Liver (tissue), 9 donors: ENCODE results near the gene WIPF1. TPM values are rescaled to one million over a fixed set of nuclear protein-coding genes. Genes with fewer than 3 reads are reported as not detected.

Experiments
- DNase-seq: peaks from one replicate; pipeline ENCODE4 v3.0.0-alpha.2; 2017; ENCODE audit warnings: low spot score
- H3K27ac ChIP-seq, 2 donors: one replicate each; pipeline ENCODE4 v1.7.0; 2013; ENCODE audit warnings: inconsistent platforms in 2 of 2, low read length in 2 of 2, control low read depth in 1 of 2, low read depth in 1 of 2, mild to moderate bottlenecking in 1 of 2
- H3K27me3 ChIP-seq, 4 donors: one replicate each; pipeline versions ENCODE4 v1.6.1 to v1.7.0; 2013; ENCODE audit warnings: low read length in 3 of 4, inconsistent platforms in 1 of 4, mild to moderate bottlenecking in 1 of 4, moderate library complexity in 1 of 4; ENCODE audit not compliant: control insufficient read depth in 4 of 4, insufficient read depth in 4 of 4
- H3K36me3 ChIP-seq, 4 donors: one replicate each; pipeline versions ENCODE4 v1.6.1 to v1.7.0; 2013; ENCODE audit warnings: low read length in 3 of 4, mild to moderate bottlenecking in 3 of 4, low read depth in 1 of 4, moderate library complexity in 1 of 4; ENCODE audit not compliant: control insufficient read depth in 4 of 4, insufficient read depth in 3 of 4
- H3K4me1 ChIP-seq, 4 donors: one replicate each; pipeline versions ENCODE4 v1.6.1 to v1.7.0; 2013; ENCODE audit warnings: low read length in 3 of 4, mild to moderate bottlenecking in 3 of 4, moderate library complexity in 1 of 4; ENCODE audit not compliant: control insufficient read depth in 4 of 4, insufficient read depth in 4 of 4
- H3K4me3 ChIP-seq, 3 donors: one replicate each; pipeline versions ENCODE4 v1.6.1 to v1.7.0; 2013; ENCODE audit warnings: low read length in 3 of 3, control low read depth in 1 of 3, low read depth in 1 of 3, mild to moderate bottlenecking in 1 of 3
- H3K9ac ChIP-seq, 2 donors: one replicate each; pipeline ENCODE4 v1.7.0; 2013; ENCODE audit warnings: low read length in 2 of 2, mild to moderate bottlenecking in 2 of 2, moderate library complexity in 2 of 2, control low read depth in 1 of 2, low read depth in 1 of 2
- H3K9me3 ChIP-seq, 4 donors: one replicate each; pipeline versions ENCODE4 v1.6.1 to v1.7.0; 2013; ENCODE audit warnings: low read length in 3 of 4; ENCODE audit not compliant: control insufficient read depth in 4 of 4
- CTCF ChIP-seq: fragments of 150-350 bp; IDR thresholded peaks from 2 replicates; pipeline ENCODE4 v1.5.1; 2017; ENCODE audit warnings: improper control_type of control experiment, low read depth, low read length; ENCODE audit not compliant: missing input control
- EGR1 ChIP-seq, 2 donors: IDR thresholded peaks; 2 replicates each; pipeline ENCODE4 v1.6.1; 2016 to 2018; ENCODE audit warnings: antibody characterized with exemption in 2 of 2, low read depth in 2 of 2
- FOXA1 ChIP-seq: IDR thresholded peaks from 2 replicates; pipeline ENCODE4 v1.6.1; 2016; ENCODE audit warnings: antibody characterized with exemption
- HNF4A ChIP-seq, 2 donors: conservative IDR thresholded peaks; 2 replicates each; pipeline ENCODE4 v1.6.1; 2016; ENCODE audit warnings: antibody characterized with exemption in 2 of 2, mild to moderate bottlenecking in 2 of 2
- NR2F2 ChIP-seq: IDR thresholded peaks from 2 replicates; pipeline ENCODE4 v1.6.1; 2016; ENCODE audit warnings: antibody characterized with exemption
- RAD21 ChIP-seq, 2 donors: IDR thresholded peaks; 2 replicates each; pipeline ENCODE4 v1.6.1; 2016; ENCODE audit warnings: antibody characterized with exemption in 2 of 2, mild to moderate bottlenecking in 2 of 2
- RXRA ChIP-seq, 2 donors: IDR thresholded peaks; 2 replicates each; pipeline ENCODE4 v1.6.1; 2017 to 2018; ENCODE audit warnings: antibody characterized with exemption in 2 of 2, mild to moderate bottlenecking in 1 of 2
- SP1 ChIP-seq: IDR thresholded peaks from 2 replicates; pipeline ENCODE4 v1.6.1; 2018; ENCODE audit warnings: antibody characterized with exemption, mild to moderate bottlenecking
- YY1 ChIP-seq: IDR thresholded peaks from 2 replicates; pipeline ENCODE4 v1.6.1; 2016; ENCODE audit warnings: antibody characterized with exemption, mild to moderate bottlenecking
- WGBS: extraction: QIAGEN DNeasy Blood & Tissue Kit; methylation state at CpG from one replicate; pipeline ENCODE4 v1.1.7; 2013; 5-methylcytosine and 5-hydroxymethylcytosine counted together
- polyA plus RNA-seq, 2 donors: library from polyadenylated mRNA; stranded (reverse) in 1 of 2; unstranded in 1 of 2; fragments of 200-250 nt in 1 of 2; fragments of >200 nt in 1 of 2; fragmentation: Nextera tagmentation in 1 of 2; extraction: Ambion mirVana in 1 of 2; gene quantifications; one replicate each; pipeline versions ENCODE4 v1.2.1 to v1.2.3, GENCODE V29; 2013 to 2015
- total RNA-seq, 2 donors: library from RNA; depleted of rRNA; stranded (reverse); fragments of >200 nt; gene quantifications; one replicate each; pipeline ENCODE4 v1.2.3, GENCODE V29; 2014
- TF ChIP-seq, protein P1 (sequence below): IDR thresholded peaks from 2 replicates; pipeline ENCODE4 v1.6.1; 2016; ENCODE audit warnings: antibody characterized with exemption
- TF ChIP-seq, protein P2 (sequence below): IDR thresholded peaks from 2 replicates; pipeline ENCODE4 v1.6.1; 2016; ENCODE audit warnings: antibody characterized with exemption, mild to moderate bottlenecking
- donor health status: healthy.
- donor health status: healthy.
- donor health status: healthy.
- donor health status: healthy.
- donor health status: healthy.

Gene WIPF1
- total RNA-seq (1 to 10 TPM; 7.3 to 7.7 TPM), polyA plus RNA-seq (1 to 10 TPM; 4.7 to 5.3 TPM)

- no peak for DNase-seq
- TF ChIP-seq, protein P1, sequence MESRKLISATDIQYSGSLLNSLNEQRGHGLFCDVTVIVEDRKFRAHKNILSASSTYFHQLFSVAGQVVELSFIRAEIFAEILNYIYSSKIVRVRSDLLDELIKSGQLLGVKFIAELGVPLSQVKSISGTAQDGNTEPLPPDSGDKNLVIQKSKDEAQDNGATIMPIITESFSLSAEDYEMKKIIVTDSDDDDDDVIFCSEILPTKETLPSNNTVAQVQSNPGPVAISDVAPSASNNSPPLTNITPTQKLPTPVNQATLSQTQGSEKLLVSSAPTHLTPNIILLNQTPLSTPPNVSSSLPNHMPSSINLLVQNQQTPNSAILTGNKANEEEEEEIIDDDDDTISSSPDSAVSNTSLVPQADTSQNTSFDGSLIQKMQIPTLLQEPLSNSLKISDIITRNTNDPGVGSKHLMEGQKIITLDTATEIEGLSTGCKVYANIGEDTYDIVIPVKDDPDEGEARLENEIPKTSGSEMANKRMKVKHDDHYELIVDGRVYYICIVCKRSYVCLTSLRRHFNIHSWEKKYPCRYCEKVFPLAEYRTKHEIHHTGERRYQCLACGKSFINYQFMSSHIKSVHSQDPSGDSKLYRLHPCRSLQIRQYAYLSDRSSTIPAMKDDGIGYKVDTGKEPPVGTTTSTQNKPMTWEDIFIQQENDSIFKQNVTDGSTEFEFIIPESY, result no peak
- TF ChIP-seq, protein P2, sequence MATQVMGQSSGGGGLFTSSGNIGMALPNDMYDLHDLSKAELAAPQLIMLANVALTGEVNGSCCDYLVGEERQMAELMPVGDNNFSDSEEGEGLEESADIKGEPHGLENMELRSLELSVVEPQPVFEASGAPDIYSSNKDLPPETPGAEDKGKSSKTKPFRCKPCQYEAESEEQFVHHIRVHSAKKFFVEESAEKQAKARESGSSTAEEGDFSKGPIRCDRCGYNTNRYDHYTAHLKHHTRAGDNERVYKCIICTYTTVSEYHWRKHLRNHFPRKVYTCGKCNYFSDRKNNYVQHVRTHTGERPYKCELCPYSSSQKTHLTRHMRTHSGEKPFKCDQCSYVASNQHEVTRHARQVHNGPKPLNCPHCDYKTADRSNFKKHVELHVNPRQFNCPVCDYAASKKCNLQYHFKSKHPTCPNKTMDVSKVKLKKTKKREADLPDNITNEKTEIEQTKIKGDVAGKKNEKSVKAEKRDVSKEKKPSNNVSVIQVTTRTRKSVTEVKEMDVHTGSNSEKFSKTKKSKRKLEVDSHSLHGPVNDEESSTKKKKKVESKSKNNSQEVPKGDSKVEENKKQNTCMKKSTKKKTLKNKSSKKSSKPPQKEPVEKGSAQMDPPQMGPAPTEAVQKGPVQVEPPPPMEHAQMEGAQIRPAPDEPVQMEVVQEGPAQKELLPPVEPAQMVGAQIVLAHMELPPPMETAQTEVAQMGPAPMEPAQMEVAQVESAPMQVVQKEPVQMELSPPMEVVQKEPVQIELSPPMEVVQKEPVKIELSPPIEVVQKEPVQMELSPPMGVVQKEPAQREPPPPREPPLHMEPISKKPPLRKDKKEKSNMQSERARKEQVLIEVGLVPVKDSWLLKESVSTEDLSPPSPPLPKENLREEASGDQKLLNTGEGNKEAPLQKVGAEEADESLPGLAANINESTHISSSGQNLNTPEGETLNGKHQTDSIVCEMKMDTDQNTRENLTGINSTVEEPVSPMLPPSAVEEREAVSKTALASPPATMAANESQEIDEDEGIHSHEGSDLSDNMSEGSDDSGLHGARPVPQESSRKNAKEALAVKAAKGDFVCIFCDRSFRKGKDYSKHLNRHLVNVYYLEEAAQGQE, result peak; percentile 19
- peak; percentile 90 for TF ChIP-seq YY1
- peak in 1 of 2 donors; percentile 12 for TF ChIP-seq RAD21 (IDR thresholded peaks at IDR 0.05)
- no peak for TF ChIP-seq EGR1 (IDR thresholded peaks at IDR 0.05; ENCODE audit: low read depth in 2 of 2)
- Histone ChIP-seq H3K9me3 (no peaks in the 10 kb centered on the region), H3K27ac (peak within 1 kb of the TSS; percentile 61 to 75), H3K9ac (peak within 1 kb of the TSS; percentile 40 to 56), H3K4me3 (peak within 1 kb of the TSS in 1 of 3 donors; percentile 19), H3K4me1 (no peaks in the 10 kb centered on the region), H3K27me3 (no peaks in the 10 kb centered on the region), H3K36me3 (no peaks in the 10 kb centered on the region)
- 58% methylated on average over 6 of the region's 6 CpGs for WGBS
These were observed at the start of gene WIPF1 for GRCh38 chr2:174597345-174598047. Gene WIPF1 (minus strand): TSS chr2:174597804. CDS start chr2:174585573, 12,231 bp downstream.

GRCh38 chr2:174645296-174645695 is 47.7 kb upstream of the WIPF1 start:
- no peaks in the 10 kb centered on the region for H3K4me1 ChIP-seq
- H3K9ac ChIP-seq, result no peak overlapping the region
- H3K9me3 ChIP-seq, result peaks cover 3 to 10% (median 5%) of the 10 kb centered on the region in 4 donors
- TF ChIP-seq NR2F2 (peak; percentile 59), SP1 (no peak), RXRA (IDR thresholded peaks at IDR 0.05) (peak in 1 of 2 donors; percentile 33)
- DNase-seq, result no peak
- no peak overlapping the region for H3K27ac ChIP-seq
- peaks cover 0 to 6% (median 0%) of the 10 kb centered on the region in 4 donors for H3K36me3 ChIP-seq
- no peaks in the 10 kb centered on the region for H3K27me3 ChIP-seq
- H3K4me3 ChIP-seq, result no peak overlapping the region
- 69% methylated on average over 2 of the region's 2 CpGs for WGBS

GRCh38 chr2:174644406-174644805 is 46.8 kb upstream of the WIPF1 start:
- Histone ChIP-seq H3K9ac (no peak overlapping the region), H3K4me3 (no peak overlapping the region), H3K36me3 (peaks cover 0 to 4% (median 0%) of the 10 kb centered on the region in 4 donors), H3K4me1 (no peaks in the 10 kb centered on the region), H3K27ac (no peak overlapping the region), H3K27me3 (no peaks in the 10 kb centered on the region), H3K9me3 (peaks cover 3 to 8% (median 5%) of the 10 kb centered on the region in 4 donors)
- WGBS, result 95% methylated on average over 1 of the region's 1 CpG
- TF ChIP-seq, protein P1, result no peak
- TF ChIP-seq HNF4A (conservative IDR thresholded peaks at IDR 0.05) (no peak), EGR1 (IDR thresholded peaks at IDR 0.05; ENCODE audit: low read depth in 2 of 2) (no peak), FOXA1 (no peak), RAD21 (IDR thresholded peaks at IDR 0.05) (no peak), CTCF (no peak)
- DNase-seq, result no peak
